ENCODE measurements around the gene ADGRE2. TPM values are rescaled to one million over a fixed set of nuclear protein-coding genes. Genes with fewer than 3 reads are reported as not detected.
"Not testable (repeated sequence)": the region's sequence is repeated elsewhere in the genome, so short reads cannot be mapped to it uniquely, and the experiment has no call there.

Gene ADGRE2
- polyA plus RNA-seq (2013), result 3.1 and 3.5 TPM in 2 replicates

DNA sequence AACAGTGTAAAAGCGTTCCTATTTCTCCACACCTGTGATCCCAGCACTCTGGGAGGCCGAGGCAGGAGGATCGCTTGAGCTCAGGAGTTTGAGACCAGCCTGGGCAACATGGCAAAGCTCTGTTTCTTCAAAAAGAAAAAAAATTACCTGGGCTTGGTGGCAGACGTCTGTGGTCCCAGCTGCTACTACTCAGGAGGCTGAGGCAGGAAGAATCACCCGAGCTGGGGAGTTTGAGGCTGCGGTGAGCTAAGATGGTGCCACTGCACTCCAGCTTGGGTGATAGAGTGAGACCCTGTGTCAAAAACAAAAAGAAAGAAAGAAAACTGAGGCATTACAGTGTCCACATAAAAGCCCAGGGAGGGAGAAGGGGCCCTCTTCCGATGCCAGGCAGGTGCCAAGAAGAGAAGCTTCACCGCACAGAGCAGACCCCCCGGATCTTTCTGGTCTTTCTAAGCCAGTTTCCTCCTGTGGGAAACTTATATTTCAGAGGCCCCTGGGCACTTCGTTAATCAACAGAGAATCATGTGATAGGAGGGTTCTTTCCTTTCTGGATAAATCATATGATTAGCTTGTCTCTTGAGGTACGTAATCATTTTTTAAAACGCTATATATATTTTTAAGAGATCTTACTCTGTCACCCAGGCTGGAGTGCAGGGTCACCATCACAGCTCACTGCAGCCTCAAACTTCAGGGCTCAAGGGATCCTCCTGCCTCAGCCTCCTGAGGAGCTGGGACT lies at the start of gene ADGRE2:
Gene ADGRE2, minus strand, starts transcription at position 451 of the 736 bp plus-strand sequence. CDS start 1,804 bp downstream, outside the sequence.
- H3K9ac ChIP-seq (ENCODE audit: low read length); H3K4me2 ChIP-seq (ENCODE audit: low read length); H3K79me1 ChIP-seq (ENCODE audit: low read length); H3K9me3 ChIP-seq (ENCODE audit: insufficient read depth, low read depth, low read length); H3K27ac ChIP-seq (ENCODE audit: low read depth, low read length); H4K8ac ChIP-seq (ENCODE audit: low read depth, low read length); H3K23ac ChIP-seq (ENCODE audit: low read length); H2BK120ac ChIP-seq (ENCODE audit: insufficient read depth, low read length, poor library complexity); H3K36me3 ChIP-seq (ENCODE audit: control insufficient read depth in 1 of 2, insufficient read depth in 2 of 2, low read length in 2 of 2); H3K4me3 ChIP-seq (ENCODE audit: low read depth, low read length); H2BK5ac ChIP-seq (ENCODE audit: low read depth, low read length, poor library complexity); DNase-seq; H3K18ac ChIP-seq (ENCODE audit: low read length); H3K79me2 ChIP-seq (ENCODE audit: control insufficient read depth, insufficient read depth, low read length, poor library complexity); H2BK12ac ChIP-seq (ENCODE audit: low read length); H3K27me3 ChIP-seq (ENCODE audit: insufficient read depth, low read length); H2AFZ ChIP-seq (ENCODE audit: insufficient read depth, low read length, poor library complexity); H3K4me1 ChIP-seq (ENCODE audit: control insufficient read depth in 1 of 2, insufficient read depth in 2 of 2, low read length in 2 of 2); H3K14ac ChIP-seq (ENCODE audit: low read length); H2AK5ac ChIP-seq (ENCODE audit: low read length); H3K4ac ChIP-seq (ENCODE audit: low read depth, low read length); H4K12ac ChIP-seq (ENCODE audit: low read depth, low read length); H4K91ac ChIP-seq (ENCODE audit: low read depth, low read length): not testable (repeated sequence)
- no CpG with 5 or more reads among the region's 12 CpGs for WGBS (ENCODE audit: extremely low coverage, insufficient coverage, insufficient read length)

DNA sequence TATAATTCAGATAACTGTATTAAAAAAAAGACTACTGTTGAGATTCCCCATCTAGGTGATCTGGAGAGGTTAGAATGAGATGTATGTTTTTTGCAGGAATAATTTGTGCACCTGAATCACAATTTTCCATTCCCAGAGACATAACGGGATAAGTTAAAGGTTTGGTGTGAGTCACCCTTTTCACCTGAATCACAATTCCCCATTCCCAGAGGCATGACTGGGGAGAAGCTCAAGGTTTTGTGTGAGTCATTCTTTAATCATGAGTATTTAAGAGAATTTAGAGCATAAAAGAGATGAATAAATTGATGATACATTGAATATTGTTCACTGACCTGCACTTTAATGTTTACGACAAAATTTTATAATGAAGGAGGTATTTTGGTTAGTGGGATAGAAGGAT lies 47.6 kb upstream of the ADGRE2 start:
- no peak overlapping the region for H4K8ac ChIP-seq (ENCODE audit: low read depth, low read length)
- no peaks in the 10 kb centered on the region for H3K79me2 ChIP-seq (ENCODE audit: control insufficient read depth, insufficient read depth, low read length, poor library complexity)
- no peak overlapping the region for H3K4me2 ChIP-seq (ENCODE audit: low read length)
- H3K18ac ChIP-seq (ENCODE audit: low read length), result no peak overlapping the region
- no peak overlapping the region for H3K27ac ChIP-seq (ENCODE audit: low read depth, low read length)
- no peak overlapping the region for H3K9ac ChIP-seq (ENCODE audit: low read length)
- H2BK12ac ChIP-seq (ENCODE audit: low read length), result no peak overlapping the region
- no peaks in the 10 kb centered on the region for H3K36me3 ChIP-seq (ENCODE audit: control insufficient read depth in 1 of 2, insufficient read depth in 2 of 2, low read length in 2 of 2)
- no peak overlapping the region for H3K23ac ChIP-seq (ENCODE audit: low read length)
- H3K4ac ChIP-seq (ENCODE audit: low read depth, low read length), result no peak overlapping the region
- no peak overlapping the region for H2BK5ac ChIP-seq (ENCODE audit: low read depth, low read length, poor library complexity)
- H3K4me1 ChIP-seq (ENCODE audit: control insufficient read depth in 1 of 2, insufficient read depth in 2 of 2, low read length in 2 of 2), result no peaks in the 10 kb centered on the region
- no peaks in the 10 kb centered on the region for H3K27me3 ChIP-seq (ENCODE audit: insufficient read depth, low read length)
- H3K9me3 ChIP-seq (ENCODE audit: insufficient read depth, low read depth, low read length), result peaks cover 11% of the 10 kb centered on the region
- 100% methylated on average over 1 of the region's 2 CpGs for WGBS (ENCODE audit: extremely low coverage, insufficient coverage, insufficient read length)
- H4K91ac ChIP-seq (ENCODE audit: low read depth, low read length), result no peak overlapping the region
- H3K79me1 ChIP-seq (ENCODE audit: low read length), result no peaks in the 10 kb centered on the region
- no peak overlapping the region for H2BK120ac ChIP-seq (ENCODE audit: insufficient read depth, low read length, poor library complexity)
- no peak overlapping the region for H4K12ac ChIP-seq (ENCODE audit: low read depth, low read length)
- H2AFZ ChIP-seq (ENCODE audit: insufficient read depth, low read length, poor library complexity), result no peak overlapping the region
- H3K14ac ChIP-seq (ENCODE audit: low read length), result no peak overlapping the region
- H3K4me3 ChIP-seq (ENCODE audit: low read depth, low read length), result no peak overlapping the region
- DNase-seq, result no peak
- H2AK5ac ChIP-seq (ENCODE audit: low read length), result no peak overlapping the region

DNA sequence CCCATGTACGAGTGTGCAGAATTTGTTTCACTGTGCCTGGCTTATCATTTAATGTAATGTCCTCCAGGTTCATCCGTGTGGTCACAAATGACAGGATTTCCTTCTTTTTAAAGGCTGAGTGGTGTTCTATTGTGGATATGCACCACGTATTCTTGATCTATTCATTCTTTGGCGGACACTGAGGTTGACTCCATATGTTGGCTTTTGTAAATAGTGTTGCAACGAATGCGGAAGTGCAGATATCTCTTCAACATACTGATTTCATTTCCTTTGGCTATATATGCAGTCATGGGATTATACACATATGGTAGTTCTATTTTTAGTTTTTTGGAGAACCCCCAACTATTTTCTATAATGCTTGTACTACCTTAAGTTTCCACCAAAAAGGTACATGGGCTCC lies 43.6 kb upstream of the ADGRE2 start:
- Histone ChIP-seq H3K4me3 (ENCODE audit: low read depth, low read length) (no peak overlapping the region), H3K14ac (ENCODE audit: low read length) (no peak overlapping the region), H3K27me3 (ENCODE audit: insufficient read depth, low read length) (no peaks in the 10 kb centered on the region), H3K4me1 (ENCODE audit: control insufficient read depth in 1 of 2, insufficient read depth in 2 of 2, low read length in 2 of 2) (no peaks in the 10 kb centered on the region), H3K18ac (ENCODE audit: low read length) (no peak overlapping the region), H3K9ac (ENCODE audit: low read length) (no peak overlapping the region), H3K23ac (ENCODE audit: low read length) (no peak overlapping the region), H3K36me3 (ENCODE audit: control insufficient read depth in 1 of 2, insufficient read depth in 2 of 2, low read length in 2 of 2) (no peaks in the 10 kb centered on the region), H4K91ac (ENCODE audit: low read depth, low read length) (no peak overlapping the region), H2AFZ (ENCODE audit: insufficient read depth, low read length, poor library complexity) (no peak overlapping the region), H4K12ac (ENCODE audit: low read depth, low read length) (no peak overlapping the region), H4K8ac (ENCODE audit: low read depth, low read length) (no peak overlapping the region), H3K9me3 (ENCODE audit: insufficient read depth, low read depth, low read length) (peaks cover 5% of the 10 kb centered on the region), H3K4ac (ENCODE audit: low read depth, low read length) (no peak overlapping the region), H3K27ac (ENCODE audit: low read depth, low read length) (no peak overlapping the region), H3K79me1 (ENCODE audit: low read length) (no peaks in the 10 kb centered on the region), H2AK5ac (ENCODE audit: low read length) (no peak overlapping the region), H2BK120ac (ENCODE audit: insufficient read depth, low read length, poor library complexity) (no peak overlapping the region), H3K4me2 (ENCODE audit: low read length) (no peak overlapping the region), H3K79me2 (ENCODE audit: control insufficient read depth, insufficient read depth, low read length, poor library complexity) (no peaks in the 10 kb centered on the region), H2BK12ac (ENCODE audit: low read length) (no peak overlapping the region), H2BK5ac (ENCODE audit: low read depth, low read length, poor library complexity) (no peak overlapping the region)
- no CpG with 5 or more reads among the region's 6 CpGs for WGBS (ENCODE audit: extremely low coverage, insufficient coverage, insufficient read length)
- no peak for DNase-seq

DNA sequence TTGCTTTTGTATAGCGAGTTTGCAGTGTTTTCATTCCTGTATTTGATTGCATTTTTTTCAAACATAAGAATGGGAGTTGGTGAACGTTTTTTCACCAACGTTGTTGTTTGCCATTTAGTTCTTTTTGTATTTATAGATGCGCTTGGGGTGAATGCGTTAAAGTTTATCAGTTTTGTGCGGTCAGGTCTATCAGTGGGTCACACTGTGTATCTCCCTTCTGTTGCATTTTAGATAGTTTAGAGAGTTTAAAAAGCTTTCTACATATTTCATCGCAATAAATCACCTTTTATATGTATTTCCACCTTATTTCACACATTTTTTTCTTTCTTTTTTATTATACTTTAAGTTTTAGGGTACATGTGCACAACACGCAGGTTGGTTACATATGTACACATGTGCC lies 40.2 kb upstream of the ADGRE2 start:
- Histone ChIP-seq H4K8ac (ENCODE audit: low read depth, low read length) (no peak overlapping the region), H2BK12ac (ENCODE audit: low read length) (no peak overlapping the region), H4K12ac (ENCODE audit: low read depth, low read length) (no peak overlapping the region), H3K27me3 (ENCODE audit: insufficient read depth, low read length) (no peaks in the 10 kb centered on the region), H4K91ac (ENCODE audit: low read depth, low read length) (no peak overlapping the region), H3K27ac (ENCODE audit: low read depth, low read length) (no peak overlapping the region), H2AFZ (ENCODE audit: insufficient read depth, low read length, poor library complexity) (no peak overlapping the region), H3K4me2 (ENCODE audit: low read length) (no peak overlapping the region), H3K9me3 (ENCODE audit: insufficient read depth, low read depth, low read length) (peaks cover 5% of the 10 kb centered on the region), H3K4ac (ENCODE audit: low read depth, low read length) (no peak overlapping the region), H3K4me3 (ENCODE audit: low read depth, low read length) (no peak overlapping the region), H3K36me3 (ENCODE audit: control insufficient read depth in 1 of 2, insufficient read depth in 2 of 2, low read length in 2 of 2) (no peaks in the 10 kb centered on the region), H3K79me2 (ENCODE audit: control insufficient read depth, insufficient read depth, low read length, poor library complexity) (no peaks in the 10 kb centered on the region), H3K18ac (ENCODE audit: low read length) (no peak overlapping the region), H3K23ac (ENCODE audit: low read length) (no peak overlapping the region), H2BK120ac (ENCODE audit: insufficient read depth, low read length, poor library complexity) (no peak overlapping the region), H3K14ac (ENCODE audit: low read length) (no peak overlapping the region), H2AK5ac (ENCODE audit: low read length) (no peak overlapping the region), H3K9ac (ENCODE audit: low read length) (no peak overlapping the region), H3K79me1 (ENCODE audit: low read length) (no peaks in the 10 kb centered on the region), H2BK5ac (ENCODE audit: low read depth, low read length, poor library complexity) (no peak overlapping the region), H3K4me1 (ENCODE audit: control insufficient read depth in 1 of 2, insufficient read depth in 2 of 2, low read length in 2 of 2) (no peaks in the 10 kb centered on the region)
- no peak for DNase-seq
- 89% methylated on average over 1 of the region's 8 CpGs for WGBS (ENCODE audit: extremely low coverage, insufficient coverage, insufficient read length)
